Kidney tubule cell (primary cell): ENCODE measurements around the gene SYNDIG1.
"Not testable (repeated sequence)": the region's sequence is repeated elsewhere in the genome, so short reads cannot be mapped to it uniquely, and the experiment has no call there.

Experiments
- DNase-seq: peaks from one replicate; pipeline ENCODE4 v3.0.0-alpha.2; 2018; ENCODE audit warnings: low spot score

The SYNDIG1 gene

GRCh38 chr20:24611360-24612140 is 142.1 kb downstream of the SYNDIG1 start:
- DNase-seq: no peak

GRCh38 chr20:24612799-24613775 is 143.7 kb downstream of the SYNDIG1 start:
- DNase-seq: no peak

- DNase-seq: no peak
Observed at GRCh38 chr20:24614341-24614740, 144.9 kb downstream of the SYNDIG1 start.

GRCh38 chr20:24615353-24615752 is 145.9 kb downstream of the SYNDIG1 start:
- no peak for DNase-seq

- no peak for DNase-seq
Observed at GRCh38 chr20:24616258-24617079, 147.0 kb downstream of the SYNDIG1 start.

- DNase-seq: no peak
Observed at GRCh38 chr20:24617080-24617432, 147.6 kb downstream of the SYNDIG1 start.

GRCh38 chr20:24617757-24618450 is 148.5 kb downstream of the SYNDIG1 start:
- DNase-seq: no peak

GRCh38 chr20:24618739-24619138 is 149.3 kb downstream of the SYNDIG1 start:
- DNase-seq: no peak

GRCh38 chr20:24619212-24619611 is 149.8 kb downstream of the SYNDIG1 start:
- no peak for DNase-seq

- no peak for DNase-seq
Observed at GRCh38 chr20:24620937-24621519, 151.6 kb downstream of the SYNDIG1 start.

- DNase-seq: no peak
Observed at GRCh38 chr20:24622856-24623255, 153.4 kb downstream of the SYNDIG1 start.

GRCh38 chr20:24626141-24626540 is 156.7 kb downstream of the SYNDIG1 start:
- DNase-seq: not testable (repeated sequence)

- no peak for DNase-seq
Observed at GRCh38 chr20:24627291-24627690, 157.9 kb downstream of the SYNDIG1 start.

GRCh38 chr20:24627926-24628325 is 158.5 kb downstream of the SYNDIG1 start:
- no peak for DNase-seq

GRCh38 chr20:24628985-24629384 is 159.6 kb downstream of the SYNDIG1 start:
- DNase-seq: no peak

- DNase-seq: no peak
Observed at GRCh38 chr20:24629668-24630067, 160.2 kb downstream of the SYNDIG1 start.

GRCh38 chr20:24630486-24631172 is 161.2 kb downstream of the SYNDIG1 start:
- no peak for DNase-seq

GRCh38 chr20:24631173-24631505 is 161.7 kb downstream of the SYNDIG1 start:
- no peak for DNase-seq

- DNase-seq: no peak
Observed at GRCh38 chr20:24632581-24632980, 163.2 kb downstream of the SYNDIG1 start.

GRCh38 chr20:24633026-24633425 is 163.6 kb downstream of the SYNDIG1 start:
- DNase-seq: no peak

GRCh38 chr20:24633521-24633920 is 164.1 kb downstream of the SYNDIG1 start:
- no peak for DNase-seq
